Panc1 (cell line): ENCODE measurements around the gene NFX1.

ENCODE experiments used
- POLR2AphosphoS5 ChIP-seq: IDR thresholded peaks from 2 replicates; pipeline ENCODE4 v1.6.1; 2012; ENCODE audit warnings: mild to moderate bottlenecking, low read depth, low read length, moderate library complexity
- SIN3A ChIP-seq: IDR thresholded peaks from 2 replicates; pipeline ENCODE4 v1.6.1; 2012; ENCODE audit warnings: low read depth, mild to moderate bottlenecking, low read length, moderate library complexity, borderline replicate concordance; ENCODE audit not compliant: insufficient read depth
- TCF7L2 ChIP-seq: IDR thresholded peaks from 2 replicates; pipeline ENCODE4 v1.6.1; 2011; ENCODE audit warnings: mild to moderate bottlenecking, low read depth, low read length, inconsistent platforms
- TF ChIP-seq, protein P1 (sequence below): fragments of 450-650 bp; IDR thresholded peaks from 2 replicates; pipeline ENCODE4 v1.5.1; 2017; ENCODE audit warnings: mild to moderate bottlenecking
- TF ChIP-seq, protein P2 (sequence below), 2 experiments: IDR thresholded peaks; 2 replicates each; pipeline ENCODE4 v1.6.1; 2011 to 2012; ENCODE audit warnings: low read depth in 2 of 2, control low read depth in 1 of 2, low read length in 1 of 2, mild to moderate bottlenecking in 1 of 2, moderate library complexity in 1 of 2; ENCODE audit not compliant: insufficient read depth in 1 of 2

GRCh38 chr9:33351547-33351946 lies 61.2 kb downstream of the NFX1 start:
- TF ChIP-seq, protein P1, sequence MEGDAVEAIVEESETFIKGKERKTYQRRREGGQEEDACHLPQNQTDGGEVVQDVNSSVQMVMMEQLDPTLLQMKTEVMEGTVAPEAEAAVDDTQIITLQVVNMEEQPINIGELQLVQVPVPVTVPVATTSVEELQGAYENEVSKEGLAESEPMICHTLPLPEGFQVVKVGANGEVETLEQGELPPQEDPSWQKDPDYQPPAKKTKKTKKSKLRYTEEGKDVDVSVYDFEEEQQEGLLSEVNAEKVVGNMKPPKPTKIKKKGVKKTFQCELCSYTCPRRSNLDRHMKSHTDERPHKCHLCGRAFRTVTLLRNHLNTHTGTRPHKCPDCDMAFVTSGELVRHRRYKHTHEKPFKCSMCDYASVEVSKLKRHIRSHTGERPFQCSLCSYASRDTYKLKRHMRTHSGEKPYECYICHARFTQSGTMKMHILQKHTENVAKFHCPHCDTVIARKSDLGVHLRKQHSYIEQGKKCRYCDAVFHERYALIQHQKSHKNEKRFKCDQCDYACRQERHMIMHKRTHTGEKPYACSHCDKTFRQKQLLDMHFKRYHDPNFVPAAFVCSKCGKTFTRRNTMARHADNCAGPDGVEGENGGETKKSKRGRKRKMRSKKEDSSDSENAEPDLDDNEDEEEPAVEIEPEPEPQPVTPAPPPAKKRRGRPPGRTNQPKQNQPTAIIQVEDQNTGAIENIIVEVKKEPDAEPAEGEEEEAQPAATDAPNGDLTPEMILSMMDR = no peak
- TF ChIP-seq TCF7L2 = no peak
- TF ChIP-seq, protein P2, sequence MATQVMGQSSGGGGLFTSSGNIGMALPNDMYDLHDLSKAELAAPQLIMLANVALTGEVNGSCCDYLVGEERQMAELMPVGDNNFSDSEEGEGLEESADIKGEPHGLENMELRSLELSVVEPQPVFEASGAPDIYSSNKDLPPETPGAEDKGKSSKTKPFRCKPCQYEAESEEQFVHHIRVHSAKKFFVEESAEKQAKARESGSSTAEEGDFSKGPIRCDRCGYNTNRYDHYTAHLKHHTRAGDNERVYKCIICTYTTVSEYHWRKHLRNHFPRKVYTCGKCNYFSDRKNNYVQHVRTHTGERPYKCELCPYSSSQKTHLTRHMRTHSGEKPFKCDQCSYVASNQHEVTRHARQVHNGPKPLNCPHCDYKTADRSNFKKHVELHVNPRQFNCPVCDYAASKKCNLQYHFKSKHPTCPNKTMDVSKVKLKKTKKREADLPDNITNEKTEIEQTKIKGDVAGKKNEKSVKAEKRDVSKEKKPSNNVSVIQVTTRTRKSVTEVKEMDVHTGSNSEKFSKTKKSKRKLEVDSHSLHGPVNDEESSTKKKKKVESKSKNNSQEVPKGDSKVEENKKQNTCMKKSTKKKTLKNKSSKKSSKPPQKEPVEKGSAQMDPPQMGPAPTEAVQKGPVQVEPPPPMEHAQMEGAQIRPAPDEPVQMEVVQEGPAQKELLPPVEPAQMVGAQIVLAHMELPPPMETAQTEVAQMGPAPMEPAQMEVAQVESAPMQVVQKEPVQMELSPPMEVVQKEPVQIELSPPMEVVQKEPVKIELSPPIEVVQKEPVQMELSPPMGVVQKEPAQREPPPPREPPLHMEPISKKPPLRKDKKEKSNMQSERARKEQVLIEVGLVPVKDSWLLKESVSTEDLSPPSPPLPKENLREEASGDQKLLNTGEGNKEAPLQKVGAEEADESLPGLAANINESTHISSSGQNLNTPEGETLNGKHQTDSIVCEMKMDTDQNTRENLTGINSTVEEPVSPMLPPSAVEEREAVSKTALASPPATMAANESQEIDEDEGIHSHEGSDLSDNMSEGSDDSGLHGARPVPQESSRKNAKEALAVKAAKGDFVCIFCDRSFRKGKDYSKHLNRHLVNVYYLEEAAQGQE (IDR thresholded peaks at IDR 0.05; ENCODE audit: insufficient read depth in 1 of 2, low read depth in 2 of 2, low read length in 1 of 2) = no peak
- 0 out of 2 replicates have a peak, but pooled peaks have one; percentile 18 for TF ChIP-seq POLR2AphosphoS5
- TF ChIP-seq SIN3A = no peak
